Testis (tissue), 2 donors: Measurements from ENCODE around the gene DOK5.

Experiments
- POLR2A ChIP-seq: fragments of 450-650 bp; IDR thresholded peaks from one replicate; pipeline ENCODE4 v1.6.1; 2017; ENCODE audit warnings: antibody characterized with exemption, mild to moderate bottlenecking, moderate library complexity
- TF ChIP-seq, protein P1 (sequence below), 3 experiments: fragments of 450-650 bp in 2 of 3; fragments of 200-600 bp in 1 of 3; sonication (generic) in 1 of 3; IDR thresholded peaks; one replicate each; pipeline ENCODE4 v1.5.1; 2016 to 2019; ENCODE audit warnings: antibody characterized with exemption in 3 of 3, mild to moderate bottlenecking in 2 of 3, moderate library complexity in 1 of 3

DNA sequence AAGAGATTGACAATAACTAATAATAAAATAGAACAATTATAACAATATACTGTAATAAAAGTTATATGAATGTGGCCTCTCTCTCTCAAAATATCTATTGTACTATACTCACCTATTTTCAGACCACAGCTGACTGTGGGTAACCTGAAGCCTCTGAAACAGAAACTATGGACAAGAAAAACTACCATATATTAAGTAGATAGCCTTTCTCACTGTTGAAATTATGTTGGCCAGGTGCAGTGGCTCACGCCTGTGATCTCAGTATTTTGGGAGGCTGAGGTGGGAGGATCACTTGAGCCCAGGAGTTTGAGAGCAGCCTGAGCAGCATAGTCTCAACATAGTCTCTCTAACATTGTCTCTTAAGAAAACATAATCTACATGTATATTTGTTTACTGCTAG is 89.9 kb downstream of the DOK5 start:
- TF ChIP-seq, protein P1, sequence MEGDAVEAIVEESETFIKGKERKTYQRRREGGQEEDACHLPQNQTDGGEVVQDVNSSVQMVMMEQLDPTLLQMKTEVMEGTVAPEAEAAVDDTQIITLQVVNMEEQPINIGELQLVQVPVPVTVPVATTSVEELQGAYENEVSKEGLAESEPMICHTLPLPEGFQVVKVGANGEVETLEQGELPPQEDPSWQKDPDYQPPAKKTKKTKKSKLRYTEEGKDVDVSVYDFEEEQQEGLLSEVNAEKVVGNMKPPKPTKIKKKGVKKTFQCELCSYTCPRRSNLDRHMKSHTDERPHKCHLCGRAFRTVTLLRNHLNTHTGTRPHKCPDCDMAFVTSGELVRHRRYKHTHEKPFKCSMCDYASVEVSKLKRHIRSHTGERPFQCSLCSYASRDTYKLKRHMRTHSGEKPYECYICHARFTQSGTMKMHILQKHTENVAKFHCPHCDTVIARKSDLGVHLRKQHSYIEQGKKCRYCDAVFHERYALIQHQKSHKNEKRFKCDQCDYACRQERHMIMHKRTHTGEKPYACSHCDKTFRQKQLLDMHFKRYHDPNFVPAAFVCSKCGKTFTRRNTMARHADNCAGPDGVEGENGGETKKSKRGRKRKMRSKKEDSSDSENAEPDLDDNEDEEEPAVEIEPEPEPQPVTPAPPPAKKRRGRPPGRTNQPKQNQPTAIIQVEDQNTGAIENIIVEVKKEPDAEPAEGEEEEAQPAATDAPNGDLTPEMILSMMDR (IDR thresholded peaks at IDR 0.05) = no peak
- TF ChIP-seq POLR2A = no peak
